GM19239 (cell line): ENCODE measurements around the gene CFAP52.
"Not testable (repeated sequence)": the region's sequence is repeated elsewhere in the genome, so short reads cannot be mapped to it uniquely, and the experiment has no call there.

Experiments used
- DNase-seq: peaks from one replicate; pipeline ENCODE4 v3.0.0; 2011; ENCODE audit warnings: low spot score; ENCODE audit not compliant: insufficient read length
- FAIRE-seq: peaks from 2 replicates; lab custom pipeline; 2011; peaks lifted over from hg19 to GRCh38; lab: Jason Lieb, UNC

CFAP52 gene, protein sequence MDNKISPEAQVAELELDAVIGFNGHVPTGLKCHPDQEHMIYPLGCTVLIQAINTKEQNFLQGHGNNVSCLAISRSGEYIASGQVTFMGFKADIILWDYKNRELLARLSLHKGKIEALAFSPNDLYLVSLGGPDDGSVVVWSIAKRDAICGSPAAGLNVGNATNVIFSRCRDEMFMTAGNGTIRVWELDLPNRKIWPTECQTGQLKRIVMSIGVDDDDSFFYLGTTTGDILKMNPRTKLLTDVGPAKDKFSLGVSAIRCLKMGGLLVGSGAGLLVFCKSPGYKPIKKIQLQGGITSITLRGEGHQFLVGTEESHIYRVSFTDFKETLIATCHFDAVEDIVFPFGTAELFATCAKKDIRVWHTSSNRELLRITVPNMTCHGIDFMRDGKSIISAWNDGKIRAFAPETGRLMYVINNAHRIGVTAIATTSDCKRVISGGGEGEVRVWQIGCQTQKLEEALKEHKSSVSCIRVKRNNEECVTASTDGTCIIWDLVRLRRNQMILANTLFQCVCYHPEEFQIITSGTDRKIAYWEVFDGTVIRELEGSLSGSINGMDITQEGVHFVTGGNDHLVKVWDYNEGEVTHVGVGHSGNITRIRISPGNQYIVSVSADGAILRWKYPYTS

DNA sequence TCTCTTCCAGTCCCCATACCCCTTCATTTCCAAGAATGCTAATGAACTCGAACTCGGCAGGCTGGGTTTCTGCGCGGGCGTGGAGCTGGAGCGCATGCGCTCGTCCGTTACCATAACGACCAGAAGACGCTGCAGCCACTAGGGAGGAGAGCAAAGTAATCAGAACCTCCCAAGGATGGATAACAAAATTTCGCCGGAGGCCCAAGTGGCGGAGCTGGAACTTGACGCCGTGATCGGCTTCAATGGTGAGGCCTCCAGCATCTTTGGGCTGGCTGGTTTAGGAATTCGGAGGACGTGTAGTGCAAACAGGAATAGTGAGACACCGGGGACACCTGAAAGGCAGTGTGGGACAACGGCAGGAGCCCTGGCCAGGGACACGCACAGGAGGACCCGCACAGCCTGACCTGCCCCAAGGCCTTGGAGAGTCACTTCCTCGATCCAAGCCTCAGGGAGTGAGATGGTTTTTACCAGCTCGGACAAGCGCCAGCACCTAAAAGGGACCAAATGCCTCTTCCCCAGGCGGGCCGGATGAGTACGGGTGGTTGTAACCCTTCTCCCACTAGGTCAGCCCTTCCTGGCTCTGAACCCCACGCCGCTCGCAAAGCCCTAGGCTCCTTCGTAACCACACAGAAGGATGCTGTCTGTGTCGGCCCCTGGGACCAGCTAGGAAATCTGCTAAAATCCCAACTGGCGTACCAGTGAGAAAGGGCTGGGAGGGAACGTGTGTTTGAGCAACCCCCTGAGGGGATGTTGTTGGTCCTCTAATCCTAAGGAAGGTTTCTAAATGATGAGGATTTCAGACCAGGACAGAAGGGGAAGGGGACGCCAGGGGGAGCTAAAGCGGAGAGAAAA, at the start of gene CFAP52:
Gene CFAP52, plus strand, starts transcription at position 122 of the 852 bp plus-strand sequence. Its CDS starts 54 bp downstream, at position 176.
- FAIRE-seq, result peak; percentile 93
- DNase-seq, result peak; percentile 67

DNA sequence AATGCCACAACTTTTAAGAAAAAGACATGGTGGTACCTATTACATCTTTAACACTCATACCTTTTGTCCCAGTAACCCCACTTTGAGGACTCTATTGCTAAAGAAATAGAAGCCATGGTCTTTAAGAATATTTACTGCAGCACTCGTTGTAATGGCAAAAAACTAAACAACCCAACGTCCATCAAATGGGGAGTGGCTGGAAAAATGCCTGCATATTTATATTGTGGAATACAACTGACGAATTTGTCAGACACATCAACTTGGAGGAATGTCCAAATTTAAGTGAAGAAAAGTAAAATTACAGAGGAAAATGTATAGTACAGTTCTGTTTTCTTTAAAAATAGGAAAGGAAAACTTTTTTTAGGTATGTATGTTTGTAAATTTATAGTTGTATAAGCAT, 48.7 kb upstream of the CFAP52 start:
- FAIRE-seq (no peak), DNase-seq (no peak)

DNA sequence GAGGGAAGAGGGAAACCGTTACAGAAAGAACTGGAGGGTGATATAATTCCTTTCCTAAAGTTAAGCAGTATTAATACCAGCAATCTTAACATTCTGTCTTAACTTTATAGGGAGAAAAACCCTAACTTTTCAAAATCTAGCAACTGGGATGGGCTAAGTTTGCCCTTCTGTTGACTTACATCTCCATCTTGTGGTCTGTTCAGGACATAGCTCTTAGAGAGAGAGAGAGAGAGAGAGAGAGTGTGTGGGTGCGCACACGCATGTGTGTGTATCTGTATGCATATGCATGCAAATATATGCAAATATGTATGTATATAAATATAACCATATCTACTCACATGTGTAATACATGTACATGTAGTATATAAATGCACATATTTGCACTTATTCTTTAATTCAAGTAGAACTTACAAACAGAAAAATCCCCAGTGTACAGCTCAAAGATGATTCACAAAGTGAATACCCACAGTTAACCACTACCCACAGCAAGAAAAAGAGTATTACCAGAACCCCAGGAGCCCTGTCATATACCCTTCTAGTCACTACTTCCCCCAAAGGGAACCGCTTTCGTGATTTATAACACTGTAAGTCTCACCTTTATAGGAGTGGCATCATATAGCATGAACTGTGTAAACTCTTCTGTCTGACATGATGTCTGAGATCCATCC, 47.3 kb upstream of the CFAP52 start:
- FAIRE-seq, result no peak
- DNase-seq, result peak; percentile 12

DNA sequence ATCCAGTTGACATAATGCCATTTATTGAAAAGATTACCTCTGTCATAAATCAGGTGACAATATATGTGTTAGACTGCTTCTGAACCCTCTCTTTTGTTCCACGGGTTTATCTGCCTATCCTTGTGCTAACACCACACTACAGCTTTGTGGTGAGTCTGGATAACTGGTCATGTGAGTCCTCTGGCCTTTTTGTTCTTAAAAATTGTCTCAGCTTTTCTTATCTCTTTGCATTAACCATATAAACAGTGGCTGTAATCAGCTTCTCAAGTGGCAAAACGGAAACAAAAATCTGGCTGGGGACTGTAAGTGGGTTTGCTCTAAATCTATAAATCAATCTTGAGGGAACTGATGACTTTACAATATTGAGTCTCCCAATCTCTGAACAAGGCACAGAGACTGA, 45.4 kb upstream of the CFAP52 start:
- FAIRE-seq, result no peak

DNA sequence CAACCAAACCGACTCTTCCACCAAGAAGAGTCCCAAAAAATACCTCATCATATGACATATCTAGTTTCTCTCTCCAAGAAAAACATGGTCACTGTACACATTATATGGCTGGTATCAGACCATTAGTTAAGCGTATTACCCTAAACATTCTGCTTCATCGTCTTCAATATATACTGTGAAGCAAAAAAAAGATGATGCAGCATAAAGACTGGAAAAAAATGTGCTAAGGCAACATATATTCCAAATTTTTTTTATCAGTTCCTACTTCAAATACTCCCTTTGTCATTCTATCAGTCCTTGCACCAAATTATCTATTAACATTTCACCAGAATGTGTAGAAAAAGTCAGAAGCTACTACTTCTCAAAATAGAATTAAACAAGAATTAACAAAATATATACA, 43.7 kb upstream of the CFAP52 start:
- no peak for DNase-seq
- FAIRE-seq, result no peak

More for the DNA sequence above, 45.4 kb upstream of the CFAP52 start:
- DNase-seq, result no peak

DNA sequence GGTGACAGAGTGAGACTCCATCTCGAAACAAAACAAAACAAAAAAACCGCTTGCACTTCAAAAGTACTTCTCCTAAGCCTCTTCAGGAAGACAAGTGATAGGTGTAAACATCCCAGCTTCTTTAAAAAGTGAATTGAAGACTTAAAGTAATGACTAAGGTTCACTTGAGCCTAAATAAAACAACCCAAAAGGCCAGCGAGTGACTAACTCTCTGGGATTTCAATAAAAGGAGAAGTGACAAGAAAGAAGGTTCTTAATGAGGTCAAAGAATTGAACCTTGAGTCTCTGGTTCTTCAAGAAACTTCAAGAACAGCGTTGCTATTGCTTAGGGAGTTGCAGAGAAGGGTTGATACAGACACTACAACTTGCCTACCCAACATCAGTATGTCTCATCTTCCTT, 43.0 kb upstream of the CFAP52 start:
- FAIRE-seq, result no peak

DNA sequence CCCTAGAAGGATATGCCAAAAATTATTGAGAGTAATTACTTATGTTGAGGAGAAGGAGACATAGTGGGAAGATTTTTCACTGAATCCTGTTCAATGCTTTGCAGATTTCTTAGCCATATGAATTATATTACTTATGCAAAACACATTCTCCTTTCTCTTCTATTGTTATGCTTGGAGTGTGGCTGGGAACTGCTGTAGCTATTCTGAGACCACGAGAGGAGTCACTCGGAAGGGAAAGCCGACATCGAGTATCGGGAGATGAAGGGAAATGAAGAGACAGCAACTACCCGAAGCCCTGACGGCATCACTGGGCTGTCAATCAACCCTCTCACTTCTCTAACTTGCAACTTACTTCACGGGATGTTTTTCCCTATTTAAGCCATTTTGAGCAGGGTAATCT, 40.4 kb upstream of the CFAP52 start:
- no peak for DNase-seq
- FAIRE-seq, result no peak

More for the DNA sequence above, 43.0 kb upstream of the CFAP52 start:
- DNase-seq, result no peak

DNA sequence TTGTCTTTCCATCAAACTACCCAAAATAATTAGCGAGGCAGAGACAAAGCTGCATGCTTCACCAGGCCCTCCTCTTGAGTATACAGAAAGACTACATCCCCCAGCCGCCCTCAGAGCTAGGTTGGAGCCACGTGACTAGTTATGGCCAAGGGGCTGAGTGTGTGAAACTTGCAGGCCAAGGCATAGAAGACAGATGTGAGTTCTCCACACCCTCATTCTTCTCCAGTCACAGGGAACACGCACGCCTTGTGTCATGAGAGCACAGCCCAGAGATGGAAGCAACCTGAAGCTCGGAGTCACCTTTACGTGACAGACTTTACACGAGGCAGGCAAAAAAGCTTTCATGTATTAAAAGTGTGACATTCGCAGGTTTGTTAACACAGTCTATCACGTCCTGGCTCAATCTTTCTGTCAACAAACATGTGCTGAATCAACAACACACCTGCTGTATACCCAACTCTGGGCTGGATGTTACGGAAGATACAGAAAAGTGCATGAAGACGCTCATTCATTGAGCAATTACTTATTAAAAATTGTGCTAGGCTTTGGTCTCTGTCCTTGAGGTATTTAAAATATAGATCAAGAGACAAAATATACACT, 39.2 kb upstream of the CFAP52 start:
- FAIRE-seq, result no peak
- DNase-seq, result no peak

DNA sequence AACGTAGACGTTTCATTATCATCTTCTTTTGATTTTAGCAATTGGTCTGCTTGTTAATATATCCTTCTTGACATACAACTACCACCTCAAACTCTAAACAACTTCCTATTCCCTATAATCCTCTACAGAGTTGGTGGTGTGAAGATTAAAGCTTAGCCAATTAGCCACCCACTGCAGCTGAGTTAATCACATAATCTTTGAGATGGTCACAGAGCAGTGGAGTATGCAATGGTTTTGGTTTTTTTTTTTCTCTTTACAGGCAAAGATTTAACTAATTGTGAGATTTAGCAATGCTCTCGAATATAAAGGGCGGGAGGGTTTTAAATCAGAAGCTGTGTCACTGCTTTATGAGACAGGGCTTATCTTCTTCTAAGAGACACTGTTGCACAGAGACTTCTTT, 37.8 kb upstream of the CFAP52 start:
- FAIRE-seq, result no peak

DNA sequence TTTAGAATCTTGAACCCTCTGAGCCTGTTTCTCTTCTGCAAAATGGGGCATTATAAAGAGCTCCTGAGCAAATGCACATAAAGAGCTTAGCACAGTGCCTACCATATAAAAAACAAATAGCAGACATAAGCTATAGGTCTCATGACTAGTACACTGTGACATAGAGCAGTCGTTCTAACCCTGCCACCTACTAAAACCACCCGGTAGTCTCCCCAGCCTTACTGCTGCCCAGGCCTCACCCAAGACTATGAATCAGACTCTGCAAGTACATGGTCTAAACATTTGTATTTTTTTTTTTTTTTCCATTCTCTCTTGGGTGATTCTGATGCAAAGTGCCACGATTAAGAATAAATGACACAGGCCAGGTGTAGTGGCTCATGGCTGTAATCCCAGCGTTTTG, 34.7 kb upstream of the CFAP52 start:
- no peak for FAIRE-seq
- no peak for DNase-seq

More for the DNA sequence above, 37.8 kb upstream of the CFAP52 start:
- DNase-seq, result no peak

DNA sequence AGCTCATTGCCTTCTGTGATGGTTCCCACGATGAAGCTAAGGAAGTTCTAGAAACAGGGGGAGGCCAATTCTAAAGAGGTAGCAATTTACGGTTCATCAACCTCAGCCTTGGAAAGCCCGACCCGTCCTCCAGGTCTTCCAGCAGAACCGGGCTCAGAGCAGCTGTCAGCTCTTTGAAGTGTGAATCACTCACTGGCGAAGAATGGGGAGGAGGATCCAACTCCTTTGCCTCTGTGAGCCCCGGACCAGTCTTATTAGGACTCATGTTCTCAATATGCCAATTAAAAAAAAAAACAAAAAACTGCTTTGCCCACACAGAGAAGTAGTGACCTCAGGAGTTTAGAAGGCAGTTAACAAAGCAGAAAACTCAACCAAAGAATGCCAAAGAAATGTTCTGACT, 32.2 kb upstream of the CFAP52 start:
- DNase-seq (no peak), FAIRE-seq (no peak)

DNA sequence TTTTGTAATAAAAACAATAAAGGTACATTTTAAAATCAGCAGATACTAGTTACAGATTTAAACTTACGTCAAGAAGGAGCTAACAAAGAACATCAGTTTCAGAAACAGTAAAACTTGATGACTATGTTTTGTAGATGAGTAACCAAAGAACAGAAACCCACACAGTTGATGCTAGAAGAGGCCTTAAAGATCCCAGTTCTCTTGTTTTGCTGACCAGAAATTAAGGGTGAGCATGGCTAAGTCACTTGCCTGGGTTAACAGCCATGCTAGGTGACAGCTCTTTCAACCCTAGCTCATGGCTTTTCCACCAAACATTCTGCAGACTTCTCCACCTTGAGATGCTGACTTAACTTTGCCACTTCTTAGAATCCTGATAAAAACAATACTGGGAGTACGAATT, 27.2 kb upstream of the CFAP52 start:
- DNase-seq (no peak), FAIRE-seq (no peak)

DNA sequence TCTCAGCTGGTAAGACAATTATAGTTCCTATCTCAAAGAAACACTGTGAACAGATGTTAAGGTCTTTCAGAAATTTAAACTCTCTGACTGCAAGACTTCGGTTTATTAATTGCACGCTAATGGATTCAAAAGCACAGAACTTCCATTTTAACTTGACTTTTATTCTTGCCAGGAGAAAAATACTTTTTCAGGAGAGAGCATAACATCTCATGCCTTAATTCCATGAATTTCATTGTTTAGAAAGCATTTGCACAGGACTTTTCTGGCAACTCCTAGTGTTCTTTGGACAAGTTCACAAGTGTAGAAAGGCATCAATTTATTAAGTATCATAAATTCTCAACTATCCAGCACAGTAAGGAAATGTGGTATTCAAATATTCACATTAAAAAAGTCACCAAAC, 23.3 kb upstream of the CFAP52 start:
- FAIRE-seq (no peak), DNase-seq (no peak)

DNA sequence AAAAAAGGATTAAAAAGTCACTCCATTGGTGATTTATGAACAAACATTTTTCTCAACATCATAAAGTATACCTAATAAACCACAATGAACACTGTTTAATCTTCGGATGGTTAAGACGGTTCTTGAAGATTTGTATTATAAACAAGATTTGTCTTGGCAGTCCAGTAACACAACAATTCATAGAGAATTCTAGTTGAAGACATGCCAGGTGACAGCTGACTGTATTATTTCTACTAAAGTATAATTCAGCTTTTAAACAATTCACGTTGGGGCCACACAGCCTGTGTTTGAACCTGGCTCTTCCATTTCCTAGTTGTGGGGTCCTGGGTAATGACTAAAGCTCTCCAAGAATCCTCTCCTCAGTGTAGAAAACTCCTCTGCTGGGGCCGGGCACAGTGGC, 22.8 kb upstream of the CFAP52 start:
- DNase-seq, result no peak

DNA sequence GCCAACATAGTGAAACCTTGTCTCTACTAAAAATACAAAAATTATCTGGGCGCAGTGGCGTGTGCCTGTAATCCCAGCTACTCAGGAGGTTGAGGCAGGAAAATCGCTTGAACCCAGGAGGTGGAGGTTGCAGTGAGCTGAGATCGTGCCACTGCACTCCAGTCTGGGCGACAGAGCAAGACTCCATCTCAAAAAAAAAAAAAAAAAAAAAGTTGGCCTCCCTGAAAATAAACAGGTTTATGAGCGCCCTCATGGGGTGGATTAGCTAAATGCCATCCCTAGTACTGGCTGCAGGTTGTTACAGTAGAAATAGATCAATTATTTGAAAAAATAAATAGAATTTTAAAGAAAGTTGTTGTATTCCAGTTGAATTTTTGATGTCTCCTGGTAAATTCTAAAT, 21.7 kb upstream of the CFAP52 start:
- FAIRE-seq, result not testable (repeated sequence)
- peak; percentile 9 for DNase-seq

More for the DNA sequence above, 22.8 kb upstream of the CFAP52 start:
- no peak for FAIRE-seq

DNA sequence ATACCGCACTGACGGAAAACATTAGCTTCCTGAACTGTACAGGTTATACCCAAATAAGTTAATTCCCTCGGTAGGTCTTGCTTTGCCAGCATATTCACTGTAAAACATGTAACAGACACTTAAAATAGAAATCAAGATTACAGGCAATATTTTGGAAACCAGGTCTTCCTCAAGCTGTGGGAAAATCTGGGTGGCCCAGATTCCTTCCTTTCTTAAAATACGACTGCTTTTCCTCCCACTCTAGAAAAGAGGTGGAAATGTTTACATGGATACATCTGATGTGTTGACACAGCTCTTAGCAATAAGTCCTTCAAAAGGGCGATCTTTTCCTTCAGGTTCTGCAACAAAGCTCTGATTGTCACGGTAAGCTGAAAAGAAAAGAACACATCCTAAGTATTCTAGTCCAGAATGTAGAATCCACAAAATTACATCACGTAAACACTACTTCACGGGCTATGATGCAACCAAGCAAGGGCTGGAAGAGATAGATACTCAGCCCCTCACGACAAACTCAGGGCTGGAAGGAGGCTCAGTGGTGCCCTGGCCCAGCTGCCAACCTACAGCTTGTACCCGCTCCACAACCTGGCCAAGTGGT, 19.2 kb upstream of the CFAP52 start:
- no peak for FAIRE-seq
- no peak for DNase-seq

DNA sequence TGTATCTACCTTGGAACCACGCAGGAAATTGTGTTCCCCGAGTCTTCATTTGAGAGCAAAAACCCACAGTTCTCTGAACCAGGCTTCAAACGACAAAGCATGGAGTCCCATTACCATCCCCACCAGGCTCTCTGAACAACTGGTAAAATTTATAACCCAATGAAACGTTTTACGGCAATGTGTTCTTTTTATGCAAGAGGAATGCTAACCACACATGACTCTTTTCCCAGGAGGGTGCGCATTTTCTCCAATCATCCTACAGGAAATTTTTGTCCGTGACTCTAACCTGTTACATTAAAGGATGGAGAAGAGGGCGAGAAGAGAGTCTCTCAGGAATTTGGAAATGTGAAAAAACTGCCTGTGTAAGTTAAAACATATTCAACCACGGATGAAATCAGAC, 18.6 kb upstream of the CFAP52 start:
- DNase-seq, result no peak
- FAIRE-seq, result no peak

DNA sequence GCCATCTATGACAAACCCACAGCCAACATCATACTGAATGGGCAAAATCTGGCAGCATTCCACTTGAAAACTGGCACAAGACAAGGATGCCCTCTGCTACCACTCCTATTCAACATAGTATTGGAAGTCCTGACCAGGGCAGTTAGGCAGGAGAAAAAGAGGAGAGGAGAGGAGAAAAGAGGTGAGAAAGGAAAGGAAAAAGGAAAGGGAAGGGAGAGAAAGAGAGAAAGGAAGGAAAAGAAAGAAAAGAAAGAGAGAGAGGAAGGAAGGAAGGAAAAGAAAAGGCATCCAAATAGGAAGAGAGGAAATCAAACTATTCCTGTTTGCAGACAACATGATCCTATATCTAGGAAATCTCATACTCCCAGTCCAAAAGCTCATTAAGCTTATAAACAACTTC, 12.3 kb upstream of the CFAP52 start:
- no peak for FAIRE-seq
- no peak for DNase-seq

DNA sequence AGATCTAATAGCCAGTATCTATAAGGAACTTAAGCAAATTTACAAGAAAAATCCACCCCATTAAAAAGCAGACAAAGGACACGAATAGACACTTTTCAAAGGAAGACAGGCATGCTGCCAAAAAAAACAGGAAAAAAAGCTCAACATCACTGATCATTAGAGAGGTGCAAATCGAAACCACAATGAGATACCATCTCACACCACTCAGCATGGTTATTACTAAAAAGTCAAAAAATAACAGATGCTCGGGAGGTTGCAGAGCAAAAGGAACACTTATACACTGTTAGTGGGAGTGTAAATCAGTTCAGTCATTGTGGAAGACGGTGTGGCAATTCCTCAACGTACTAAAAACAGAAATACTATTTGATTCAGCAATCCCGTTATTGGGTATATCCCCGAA, 10.4 kb upstream of the CFAP52 start:
- DNase-seq (no peak), FAIRE-seq (peak; percentile 66)
